Retinal pigment epithelial cell (primary cell): Measurements from ENCODE around the gene FAM222A.

Source experiments
- DNase-seq: peaks from one replicate; pipeline ENCODE4 v3.0.0-alpha.2; 2010; ENCODE audit warnings: low read depth
- H3K4me3 ChIP-seq: 2 replicates; pipeline ENCODE4 v1.5.1; 2011; ENCODE audit warnings: mild to moderate bottlenecking, low read length, control low read depth, moderate library complexity
- CTCF ChIP-seq: conservative IDR thresholded peaks from 2 replicates; pipeline ENCODE4 v1.5.1; 2011; ENCODE audit warnings: low read depth, low read length, control low read depth, inconsistent platforms

FAM222A gene

DNA sequence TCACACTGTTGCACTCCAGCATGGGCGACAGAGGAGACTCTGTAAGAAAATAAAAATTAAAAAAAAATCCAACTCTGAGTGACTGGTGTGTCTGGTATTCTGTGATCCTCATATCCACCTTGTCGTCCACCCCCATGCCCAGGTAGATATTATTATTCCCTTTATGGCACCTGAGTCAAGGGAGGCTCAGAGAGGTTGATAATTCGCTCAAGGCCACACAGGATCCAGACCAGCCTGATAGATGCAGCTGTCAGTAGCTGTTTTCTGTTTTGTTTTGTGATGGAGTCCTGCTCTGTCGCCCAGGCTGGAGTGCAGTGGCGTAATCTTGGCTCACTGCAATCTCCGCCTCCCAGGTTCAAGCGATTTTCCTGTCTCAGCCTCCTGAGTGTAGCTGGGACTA, 14.8 kb upstream of the FAM222A start:
- no peak for TF ChIP-seq CTCF
- no peak overlapping the region for H3K4me3 ChIP-seq
- no peak for DNase-seq

GRCh38 chr12:109701064-109701463, 12.6 kb upstream of the FAM222A start:
- no peak for TF ChIP-seq CTCF
- no peak overlapping the region for H3K4me3 ChIP-seq
- no peak for DNase-seq

GRCh38 chr12:109702111-109702841, 11.3 kb upstream of the FAM222A start:
- no peak overlapping the region for H3K4me3 ChIP-seq
- DNase-seq: no peak
- no peak for TF ChIP-seq CTCF

- no peak overlapping the region for H3K4me3 ChIP-seq
- TF ChIP-seq CTCF: no peak
- no peak for DNase-seq
Measured at GRCh38 chr12:109703684-109704083, 9.9 kb upstream of the FAM222A start.

DNA sequence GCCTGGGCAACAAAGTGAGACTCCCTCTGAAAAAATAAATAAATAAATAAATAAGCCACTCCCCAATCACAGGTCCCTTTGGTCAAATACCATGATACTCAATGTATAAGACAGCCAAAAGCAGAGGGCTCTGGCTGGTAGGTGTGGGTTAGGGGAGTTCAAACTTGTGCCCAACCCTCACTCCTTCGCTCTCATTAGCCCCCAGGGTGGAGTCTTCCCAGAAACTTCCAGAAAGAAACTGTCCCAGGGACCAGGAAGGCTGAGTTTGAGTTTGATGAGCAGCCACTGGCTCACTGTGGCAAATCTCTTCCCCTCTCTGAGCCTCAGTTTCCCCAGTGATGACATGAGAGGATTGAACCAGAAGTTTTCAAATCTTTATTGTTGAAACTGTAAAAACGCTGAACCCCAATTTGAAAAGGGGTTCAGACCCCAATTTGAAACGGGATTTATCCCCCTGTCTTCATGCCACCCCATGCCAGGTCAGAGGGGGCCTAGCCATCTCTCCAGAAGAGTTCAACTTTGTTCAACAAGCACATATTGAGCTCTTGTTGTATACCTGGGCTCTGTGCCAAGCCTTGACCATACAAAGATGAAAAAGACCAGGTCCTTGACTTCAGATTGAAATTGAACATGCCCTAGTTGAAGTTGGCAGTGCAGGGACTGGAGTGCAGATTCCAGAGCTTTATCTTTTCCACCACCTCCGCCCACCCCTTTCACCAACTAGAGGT, 9.1 kb upstream of the FAM222A start:
- H3K4me3 ChIP-seq: no peak overlapping the region
- TF ChIP-seq CTCF: no peak
- DNase-seq: no peak

DNA sequence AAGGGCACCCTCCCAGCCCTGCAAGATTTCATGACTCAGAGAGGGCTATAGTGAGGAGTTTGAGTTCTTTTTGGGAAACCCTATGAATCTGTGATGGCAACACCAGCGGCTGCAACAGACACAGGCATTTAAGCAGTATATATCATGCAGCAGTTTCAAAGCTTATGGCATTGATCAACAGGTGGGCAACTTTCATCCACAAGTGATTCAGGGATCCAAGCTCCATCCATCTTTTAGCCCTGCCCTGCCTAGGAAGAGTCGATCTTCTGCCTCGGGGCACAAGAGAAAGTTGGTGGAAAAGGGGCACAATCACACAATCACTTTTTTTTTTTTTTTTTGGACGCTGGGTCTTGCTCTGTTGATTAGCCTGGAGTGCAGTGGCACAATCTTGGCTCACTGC, 8.3 kb upstream of the FAM222A start:
- no peak for TF ChIP-seq CTCF
- no peak for DNase-seq

DNA sequence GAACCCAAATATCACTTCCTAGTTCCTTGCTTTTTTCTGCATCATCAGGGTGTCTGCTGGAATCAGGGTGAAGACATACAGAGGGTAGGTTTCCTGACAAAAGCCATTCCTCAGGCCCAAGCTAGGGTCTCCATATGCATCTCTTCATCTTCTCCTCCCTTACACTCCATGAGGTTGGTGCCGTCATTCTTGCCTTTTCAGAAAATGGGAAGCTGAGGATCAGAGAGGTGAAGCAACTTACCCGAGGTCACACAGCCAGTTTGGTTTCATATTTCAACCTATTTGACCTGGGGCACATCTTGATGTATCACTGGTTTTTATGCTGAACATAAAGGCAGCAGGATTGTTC, 7.3 kb upstream of the FAM222A start:
- no peak for DNase-seq
- no peak overlapping the region for H3K4me3 ChIP-seq
- no peak for TF ChIP-seq CTCF

More for the DNA sequence above, 8.3 kb upstream of the FAM222A start:
- no peak overlapping the region for H3K4me3 ChIP-seq
